IPS-15b (cell line): ENCODE measurements around the gene PCSK5.

Experiments used
- H3K27me3 ChIP-seq: one replicate; pipeline ENCODE4 v1.6.1; 2013; ENCODE audit warnings: low read length; ENCODE audit not compliant: control insufficient read depth, insufficient read depth
- H3K36me3 ChIP-seq: one replicate; pipeline ENCODE4 v1.6.1; 2013; ENCODE audit warnings: low read length; ENCODE audit not compliant: control insufficient read depth, insufficient read depth
- H3K4me1 ChIP-seq: one replicate; pipeline ENCODE4 v1.6.1; 2013; ENCODE audit warnings: mild to moderate bottlenecking, low read length; ENCODE audit not compliant: control insufficient read depth, insufficient read depth
- H3K4me3 ChIP-seq: one replicate; pipeline ENCODE4 v1.5.1; 2013; ENCODE audit warnings: low read depth, low read length
- H3K9ac ChIP-seq: one replicate; pipeline ENCODE4 v1.6.1; 2013; ENCODE audit warnings: low read depth, mild to moderate bottlenecking, low read length
- H3K9me3 ChIP-seq: one replicate; pipeline ENCODE4 v1.6.1; 2013; ENCODE audit warnings: mild to moderate bottlenecking, low read length; ENCODE audit not compliant: control insufficient read depth, insufficient read depth

PCSK5 gene

GRCh38 chr9:76400534-76401096, 510.1 kb downstream of the PCSK5 start:
- Histone ChIP-seq H3K9ac (no peak overlapping the region), H3K9me3 (no peaks in the 10 kb centered on the region), H3K27me3 (peaks cover 2% of the 10 kb centered on the region), H3K36me3 (no peaks in the 10 kb centered on the region), H3K4me1 (no peaks in the 10 kb centered on the region), H3K4me3 (no peak overlapping the region)

GRCh38 chr9:76401176-76401575, 510.7 kb downstream of the PCSK5 start:
- no peaks in the 10 kb centered on the region for H3K4me1 ChIP-seq
- no peaks in the 10 kb centered on the region for H3K9me3 ChIP-seq
- H3K27me3 ChIP-seq, result no peaks in the 10 kb centered on the region
- no peak overlapping the region for H3K4me3 ChIP-seq
- no peak overlapping the region for H3K9ac ChIP-seq
- no peaks in the 10 kb centered on the region for H3K36me3 ChIP-seq

GRCh38 chr9:76401580-76402354, 511.3 kb downstream of the PCSK5 start:
- no peak overlapping the region for H3K4me3 ChIP-seq
- no peaks in the 10 kb centered on the region for H3K9me3 ChIP-seq
- H3K9ac ChIP-seq, result no peak overlapping the region
- no peaks in the 10 kb centered on the region for H3K27me3 ChIP-seq
- H3K36me3 ChIP-seq, result no peaks in the 10 kb centered on the region
- no peaks in the 10 kb centered on the region for H3K4me1 ChIP-seq

- Histone ChIP-seq H3K4me1 (no peaks in the 10 kb centered on the region), H3K4me3 (no peak overlapping the region), H3K9ac (no peak overlapping the region)
Measured at GRCh38 chr9:76403352-76403751, 512.9 kb downstream of the PCSK5 start.

GRCh38 chr9:76404401-76404800, 513.9 kb downstream of the PCSK5 start:
- H3K4me1 ChIP-seq, result no peaks in the 10 kb centered on the region
- no peak overlapping the region for H3K4me3 ChIP-seq
- no peaks in the 10 kb centered on the region for H3K36me3 ChIP-seq
- H3K9me3 ChIP-seq, result no peaks in the 10 kb centered on the region
- no peaks in the 10 kb centered on the region for H3K27me3 ChIP-seq
- H3K9ac ChIP-seq, result no peak overlapping the region

More at GRCh38 chr9:76403352-76403751, 512.9 kb downstream of the PCSK5 start:
- H3K36me3 ChIP-seq, result no peaks in the 10 kb centered on the region
- H3K27me3 ChIP-seq, result no peaks in the 10 kb centered on the region
- no peaks in the 10 kb centered on the region for H3K9me3 ChIP-seq

- Histone ChIP-seq H3K4me1 (no peaks in the 10 kb centered on the region), H3K27me3 (no peaks in the 10 kb centered on the region), H3K9ac (no peak overlapping the region), H3K9me3 (no peaks in the 10 kb centered on the region), H3K36me3 (no peaks in the 10 kb centered on the region), H3K4me3 (no peak overlapping the region)
Measured at GRCh38 chr9:76405340-76405739, 514.9 kb downstream of the PCSK5 start.

GRCh38 chr9:76405868-76406267, 515.4 kb downstream of the PCSK5 start:
- Histone ChIP-seq H3K27me3 (no peaks in the 10 kb centered on the region), H3K4me1 (no peaks in the 10 kb centered on the region), H3K9me3 (no peaks in the 10 kb centered on the region)

More at GRCh38 chr9:76405868-76406267, 515.4 kb downstream of the PCSK5 start:
- no peak overlapping the region for H3K4me3 ChIP-seq
- H3K36me3 ChIP-seq, result no peaks in the 10 kb centered on the region
- H3K9ac ChIP-seq, result no peak overlapping the region
